ENCODE results near the gene CCDC57.

The CCDC57 gene

GRCh38 chr17:82114447-82114846 is 98.2 kb downstream of the CCDC57 start:
- Mint-ChIP-seq H3K9me3 (no peaks in the 10 kb centered on the region), H3K27ac (no peak overlapping the region), H3K4me1 (peaks cover 13% of the 10 kb centered on the region), H3K36me3 (ENCODE audit: low read depth) (peaks cover 6% of the 10 kb centered on the region), H3K4me3 (no peak overlapping the region), H3K27me3 (ENCODE audit: low read depth) (no peaks in the 10 kb centered on the region)
- TF ChIP-seq CTCF (IDR thresholded peaks at IDR 0.05; ENCODE audit: unreplicated experiment in 3 of 3): no peak

GRCh38 chr17:82113941-82114340 is 98.7 kb downstream of the CCDC57 start:
- no peak for TF ChIP-seq CTCF (IDR thresholded peaks at IDR 0.05; ENCODE audit: unreplicated experiment in 3 of 3)
- Mint-ChIP-seq H3K9me3 (no peaks in the 10 kb centered on the region), H3K27me3 (ENCODE audit: low read depth) (no peaks in the 10 kb centered on the region), H3K27ac (no peak overlapping the region), H3K36me3 (ENCODE audit: low read depth) (peaks cover 6% of the 10 kb centered on the region), H3K4me3 (no peak overlapping the region), H3K4me1 (peaks cover 12% of the 10 kb centered on the region)

DNA sequence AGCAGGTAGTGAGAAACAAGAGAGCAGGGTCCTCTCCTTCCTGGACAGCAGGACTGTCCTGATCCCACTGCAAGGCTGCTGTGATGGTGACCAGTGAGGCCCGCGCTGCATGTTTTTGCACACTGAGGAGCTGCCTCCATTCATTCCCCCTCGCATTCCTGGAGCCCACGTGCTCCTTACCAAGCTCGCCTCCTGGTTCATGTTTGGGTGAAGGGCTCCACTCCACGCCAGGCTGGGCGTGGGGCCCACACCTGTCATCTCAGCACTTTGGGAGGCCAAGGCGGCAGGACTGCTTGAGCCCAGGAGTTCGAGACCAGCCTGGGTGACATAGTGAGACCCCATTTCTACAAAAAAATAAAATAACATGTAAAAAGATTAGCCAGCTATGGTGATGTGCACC is 99.2 kb downstream of the CCDC57 start:
- H3K4me3 Mint-ChIP-seq: no peak overlapping the region
- H3K4me1 Mint-ChIP-seq: peaks cover 12% of the 10 kb centered on the region
- H3K9me3 Mint-ChIP-seq: no peaks in the 10 kb centered on the region
- H3K27ac Mint-ChIP-seq: no peak overlapping the region
- no peaks in the 10 kb centered on the region for H3K27me3 Mint-ChIP-seq (ENCODE audit: low read depth)
- no peak for TF ChIP-seq CTCF (IDR thresholded peaks at IDR 0.05; ENCODE audit: unreplicated experiment in 3 of 3)
- peaks cover 6% of the 10 kb centered on the region for H3K36me3 Mint-ChIP-seq (ENCODE audit: low read depth)

DNA sequence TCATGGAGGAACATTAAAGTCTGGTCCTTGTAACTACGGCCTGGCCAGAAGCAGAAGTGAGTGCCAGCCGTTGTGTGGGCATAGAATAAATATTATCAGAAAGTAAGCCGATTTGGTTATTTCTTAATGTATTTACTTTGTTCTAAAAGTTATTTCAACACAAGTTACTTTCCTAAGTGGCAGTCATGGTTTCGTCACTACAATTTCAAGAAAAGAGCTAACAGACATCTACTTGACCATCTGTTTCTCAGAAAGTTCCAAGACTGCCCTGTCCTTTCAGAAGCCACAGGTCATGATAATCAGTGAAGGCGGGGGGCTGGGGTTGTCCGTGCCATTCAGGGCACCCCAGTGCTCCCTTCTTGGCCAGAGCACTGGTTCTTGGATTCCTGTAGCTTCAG is 99.7 kb downstream of the CCDC57 start:
- TF ChIP-seq CTCF (IDR thresholded peaks at IDR 0.05; ENCODE audit: unreplicated experiment in 3 of 3): no peak
- peaks cover 6% of the 10 kb centered on the region for H3K36me3 Mint-ChIP-seq (ENCODE audit: low read depth)
- H3K27me3 Mint-ChIP-seq (ENCODE audit: low read depth): no peaks in the 10 kb centered on the region
- no peak overlapping the region for H3K27ac Mint-ChIP-seq
- H3K4me3 Mint-ChIP-seq: no peak overlapping the region
- peaks cover 17% of the 10 kb centered on the region for H3K4me1 Mint-ChIP-seq
- H3K9me3 Mint-ChIP-seq: no peaks in the 10 kb centered on the region

- peaks cover 14% of the 10 kb centered on the region for H3K4me1 Mint-ChIP-seq
- peaks cover 6% of the 10 kb centered on the region for H3K36me3 Mint-ChIP-seq (ENCODE audit: low read depth)
- no peak overlapping the region for H3K4me3 Mint-ChIP-seq
- H3K27ac Mint-ChIP-seq: no peak overlapping the region
- TF ChIP-seq CTCF (IDR thresholded peaks at IDR 0.05; ENCODE audit: unreplicated experiment in 3 of 3): no peak
- no peaks in the 10 kb centered on the region for H3K9me3 Mint-ChIP-seq
- no peaks in the 10 kb centered on the region for H3K27me3 Mint-ChIP-seq (ENCODE audit: low read depth)
Measured at GRCh38 chr17:82112181-82112913, 100.3 kb downstream of the CCDC57 start.

GRCh38 chr17:82110298-82110697 is 102.3 kb downstream of the CCDC57 start:
- no peak for TF ChIP-seq CTCF (IDR thresholded peaks at IDR 0.05; ENCODE audit: unreplicated experiment in 3 of 3)
- no peaks in the 10 kb centered on the region for H3K9me3 Mint-ChIP-seq
- H3K36me3 Mint-ChIP-seq (ENCODE audit: low read depth): peaks cover 6% of the 10 kb centered on the region

More at GRCh38 chr17:82110298-82110697, 102.3 kb downstream of the CCDC57 start:
- H3K27ac Mint-ChIP-seq: no peak overlapping the region
- peaks cover 23% of the 10 kb centered on the region for H3K4me1 Mint-ChIP-seq
- no peak overlapping the region for H3K4me3 Mint-ChIP-seq
- H3K27me3 Mint-ChIP-seq (ENCODE audit: low read depth): no peaks in the 10 kb centered on the region

Data from nephron (organoid).